ENCODE results near the gene PIK3R6.

Gene PIK3R6

GRCh38 chr17:8844229-8845218 is 22.9 kb downstream of the PIK3R6 start:
- H3K36me3 ChIP-seq (ENCODE audit: control insufficient read depth, insufficient read depth, low read length) = no peaks in the 10 kb centered on the region
- no peaks in the 10 kb centered on the region for H3K27me3 ChIP-seq (ENCODE audit: control insufficient read depth, insufficient read depth, low read length)
- H3K9ac ChIP-seq (ENCODE audit: low read length) = no peak overlapping the region
- peaks cover 5% of the 10 kb centered on the region for H3K4me1 ChIP-seq (ENCODE audit: control insufficient read depth, insufficient read depth, low read length)
- H3K4me3 ChIP-seq (ENCODE audit: low read depth, low read length) = no peak overlapping the region
- H3K27ac ChIP-seq (ENCODE audit: low read depth, low read length) = no peak overlapping the region
- H3K9me3 ChIP-seq (ENCODE audit: control insufficient read depth, insufficient read depth, low read depth, low read length) = 0 out of 2 replicates have a peak, but pooled peaks cover 4% of the 10 kb centered on the region

GRCh38 chr17:8843344-8843743 is 24.1 kb downstream of the PIK3R6 start:
- Histone ChIP-seq H3K36me3 (ENCODE audit: control insufficient read depth, insufficient read depth, low read length) (no peaks in the 10 kb centered on the region), H3K27ac (ENCODE audit: low read depth, low read length) (no peak overlapping the region), H3K4me1 (ENCODE audit: control insufficient read depth, insufficient read depth, low read length) (peaks cover 11% of the 10 kb centered on the region), H3K9ac (ENCODE audit: low read length) (no peak overlapping the region), H3K27me3 (ENCODE audit: control insufficient read depth, insufficient read depth, low read length) (no peaks in the 10 kb centered on the region), H3K9me3 (ENCODE audit: control insufficient read depth, insufficient read depth, low read depth, low read length) (0 out of 2 replicates have a peak, but pooled peaks cover 4% of the 10 kb centered on the region), H3K4me3 (ENCODE audit: low read depth, low read length) (no peak overlapping the region)

- Histone ChIP-seq H3K9ac (ENCODE audit: low read length) (no peak overlapping the region), H3K27me3 (ENCODE audit: control insufficient read depth, insufficient read depth, low read length) (no peaks in the 10 kb centered on the region), H3K36me3 (ENCODE audit: control insufficient read depth, insufficient read depth, low read length) (no peaks in the 10 kb centered on the region), H3K4me1 (ENCODE audit: control insufficient read depth, insufficient read depth, low read length) (peaks cover 20% of the 10 kb centered on the region), H3K27ac (ENCODE audit: low read depth, low read length) (no peak overlapping the region), H3K4me3 (ENCODE audit: low read depth, low read length) (no peak overlapping the region), H3K9me3 (ENCODE audit: control insufficient read depth, insufficient read depth, low read depth, low read length) (0 out of 2 replicates have a peak, but pooled peaks cover 4% of the 10 kb centered on the region)
Observed at GRCh38 chr17:8841844-8842243, 25.6 kb downstream of the PIK3R6 start.

GRCh38 chr17:8839410-8839935 is 28.0 kb downstream of the PIK3R6 start:
- H3K4me3 ChIP-seq (ENCODE audit: low read depth, low read length) = no peak overlapping the region
- no peaks in the 10 kb centered on the region for H3K27me3 ChIP-seq (ENCODE audit: control insufficient read depth, insufficient read depth, low read length)
- 0 out of 2 replicates have a peak, but pooled peaks cover 4% of the 10 kb centered on the region for H3K9me3 ChIP-seq (ENCODE audit: control insufficient read depth, insufficient read depth, low read depth, low read length)
- peaks cover 19% of the 10 kb centered on the region for H3K4me1 ChIP-seq (ENCODE audit: control insufficient read depth, insufficient read depth, low read length)
- H3K36me3 ChIP-seq (ENCODE audit: control insufficient read depth, insufficient read depth, low read length) = no peaks in the 10 kb centered on the region
- H3K27ac ChIP-seq (ENCODE audit: low read depth, low read length) = no peak overlapping the region
- H3K9ac ChIP-seq (ENCODE audit: low read length) = no peak overlapping the region

- Histone ChIP-seq H3K36me3 (ENCODE audit: control insufficient read depth, insufficient read depth, low read length) (no peaks in the 10 kb centered on the region), H3K4me3 (ENCODE audit: low read depth, low read length) (no peak overlapping the region), H3K27ac (ENCODE audit: low read depth, low read length) (no peak overlapping the region), H3K9me3 (ENCODE audit: control insufficient read depth, insufficient read depth, low read depth, low read length) (0 out of 2 replicates have a peak, but pooled peaks cover 4% of the 10 kb centered on the region), H3K9ac (ENCODE audit: low read length) (no peak overlapping the region), H3K27me3 (ENCODE audit: control insufficient read depth, insufficient read depth, low read length) (no peaks in the 10 kb centered on the region), H3K4me1 (ENCODE audit: control insufficient read depth, insufficient read depth, low read length) (peaks cover 19% of the 10 kb centered on the region)
Observed at GRCh38 chr17:8838551-8839095, 28.9 kb downstream of the PIK3R6 start.

- H3K4me1 ChIP-seq (ENCODE audit: control insufficient read depth, insufficient read depth, low read length) = peaks cover 19% of the 10 kb centered on the region
- no peaks in the 10 kb centered on the region for H3K36me3 ChIP-seq (ENCODE audit: control insufficient read depth, insufficient read depth, low read length)
- no peak overlapping the region for H3K4me3 ChIP-seq (ENCODE audit: low read depth, low read length)
- H3K9me3 ChIP-seq (ENCODE audit: control insufficient read depth, insufficient read depth, low read depth, low read length) = 0 out of 2 replicates have a peak, but pooled peaks cover 4% of the 10 kb centered on the region
- H3K27me3 ChIP-seq (ENCODE audit: control insufficient read depth, insufficient read depth, low read length) = no peaks in the 10 kb centered on the region
- H3K9ac ChIP-seq (ENCODE audit: low read length) = no peak overlapping the region
- no peak overlapping the region for H3K27ac ChIP-seq (ENCODE audit: low read depth, low read length)
Observed at GRCh38 chr17:8837563-8838075, 29.9 kb downstream of the PIK3R6 start.

- H3K9ac ChIP-seq (ENCODE audit: low read length) = no peak overlapping the region
- no peaks in the 10 kb centered on the region for H3K9me3 ChIP-seq (ENCODE audit: control insufficient read depth, insufficient read depth, low read depth, low read length)
- H3K36me3 ChIP-seq (ENCODE audit: control insufficient read depth, insufficient read depth, low read length) = no peaks in the 10 kb centered on the region
- peaks cover 19% of the 10 kb centered on the region for H3K4me1 ChIP-seq (ENCODE audit: control insufficient read depth, insufficient read depth, low read length)
- no peak overlapping the region for H3K27ac ChIP-seq (ENCODE audit: low read depth, low read length)
- no peak overlapping the region for H3K4me3 ChIP-seq (ENCODE audit: low read depth, low read length)
- no peaks in the 10 kb centered on the region for H3K27me3 ChIP-seq (ENCODE audit: control insufficient read depth, insufficient read depth, low read length)
Observed at GRCh38 chr17:8836821-8837562, 30.5 kb downstream of the PIK3R6 start.

GRCh38 chr17:8835631-8836364 is 31.7 kb downstream of the PIK3R6 start:
- Histone ChIP-seq H3K9ac (ENCODE audit: low read length) (no peak overlapping the region), H3K27ac (ENCODE audit: low read depth, low read length) (no peak overlapping the region), H3K4me3 (ENCODE audit: low read depth, low read length) (no peak overlapping the region), H3K9me3 (ENCODE audit: control insufficient read depth, insufficient read depth, low read depth, low read length) (no peaks in the 10 kb centered on the region), H3K27me3 (ENCODE audit: control insufficient read depth, insufficient read depth, low read length) (no peaks in the 10 kb centered on the region), H3K4me1 (ENCODE audit: control insufficient read depth, insufficient read depth, low read length) (peaks cover 19% of the 10 kb centered on the region), H3K36me3 (ENCODE audit: control insufficient read depth, insufficient read depth, low read length) (no peaks in the 10 kb centered on the region)

- Histone ChIP-seq H3K27ac (ENCODE audit: low read depth, low read length) (no peak overlapping the region), H3K4me3 (ENCODE audit: low read depth, low read length) (no peak overlapping the region), H3K4me1 (ENCODE audit: control insufficient read depth, insufficient read depth, low read length) (peaks cover 19% of the 10 kb centered on the region), H3K9me3 (ENCODE audit: control insufficient read depth, insufficient read depth, low read depth, low read length) (no peaks in the 10 kb centered on the region), H3K36me3 (ENCODE audit: control insufficient read depth, insufficient read depth, low read length) (no peaks in the 10 kb centered on the region), H3K27me3 (ENCODE audit: control insufficient read depth, insufficient read depth, low read length) (no peaks in the 10 kb centered on the region), H3K9ac (ENCODE audit: low read length) (no peak overlapping the region)
Observed at GRCh38 chr17:8835106-8835505, 32.4 kb downstream of the PIK3R6 start.

- Histone ChIP-seq H3K4me3 (ENCODE audit: low read depth, low read length) (no peak overlapping the region), H3K27ac (ENCODE audit: low read depth, low read length) (no peak overlapping the region), H3K9me3 (ENCODE audit: control insufficient read depth, insufficient read depth, low read depth, low read length) (no peaks in the 10 kb centered on the region), H3K4me1 (ENCODE audit: control insufficient read depth, insufficient read depth, low read length) (peaks cover 6% of the 10 kb centered on the region), H3K36me3 (ENCODE audit: control insufficient read depth, insufficient read depth, low read length) (no peaks in the 10 kb centered on the region), H3K9ac (ENCODE audit: low read length) (no peak overlapping the region), H3K27me3 (ENCODE audit: control insufficient read depth, insufficient read depth, low read length) (no peaks in the 10 kb centered on the region)
Observed at GRCh38 chr17:8832711-8833352, 34.6 kb downstream of the PIK3R6 start.
